GM23248 (cell line): ENCODE data around the gene OR11L1. TPM values are rescaled to one million over a fixed set of nuclear protein-coding genes. Genes with fewer than 3 reads are reported as not detected.

Source experiments
- DNase-seq: peaks from one replicate; pipeline ENCODE4 v3.0.0-alpha.2; 2015
- H2AFZ ChIP-seq: fragments of 200-600 bp; sonication (generic); 2 replicates; pipeline ENCODE4 v1.6.1; 2016; ENCODE audit warnings: antibody characterized with exemption
- H3F3A ChIP-seq: fragments of 200-600 bp; sonication (generic); 2 replicates; pipeline ENCODE4 v1.6.1; 2016; ENCODE audit warnings: mild to moderate bottlenecking, antibody characterized with exemption, mixed run types; ENCODE audit not compliant: insufficient read depth
- H3K27ac ChIP-seq: fragments of 200-600 bp; sonication (generic); 2 replicates; pipeline ENCODE4 v1.5.1; 2016; ENCODE audit warnings: mild to moderate bottlenecking
- H3K27me3 ChIP-seq: fragments of 200-600 bp; sonication (generic); replicated peaks from 2 replicates; pipeline ENCODE4 v1.6.1; 2016; ENCODE audit warnings: mild to moderate bottlenecking; ENCODE audit not compliant: insufficient read depth
- H3K36me3 ChIP-seq: fragments of 200-600 bp; sonication (generic); 2 replicates; pipeline ENCODE4 v1.6.1; 2016; ENCODE audit warnings: low read depth, mild to moderate bottlenecking
- H3K4me1 ChIP-seq: fragments of 200-600 bp; sonication (generic); 2 replicates; pipeline ENCODE4 v1.6.1; 2016; ENCODE audit warnings: mild to moderate bottlenecking; ENCODE audit not compliant: insufficient read depth
- H3K4me2 ChIP-seq: fragments of 200-600 bp; sonication (generic); one replicate; pipeline ENCODE4 v1.6.1; 2016; ENCODE audit warnings: mild to moderate bottlenecking; ENCODE audit not compliant: unreplicated experiment
- H3K4me3 ChIP-seq: fragments of 200-600 bp; sonication (generic); 2 replicates; pipeline ENCODE4 v1.5.1; 2016; ENCODE audit warnings: mild to moderate bottlenecking
- H3K79me2 ChIP-seq: fragments of 200-600 bp; sonication (generic); 2 replicates; pipeline ENCODE4 v1.6.1; 2016; ENCODE audit warnings: mild to moderate bottlenecking; ENCODE audit not compliant: insufficient read depth
- H3K9ac ChIP-seq: fragments of 200-600 bp; sonication (generic); 2 replicates; pipeline ENCODE4 v1.6.1; 2016; ENCODE audit warnings: mild to moderate bottlenecking
- H3K9me2 ChIP-seq: fragments of 200-600 bp; sonication (generic); 2 replicates; pipeline ENCODE4 v1.6.1; 2016; ENCODE audit warnings: mixed run types, mild to moderate bottlenecking, moderate library complexity; ENCODE audit not compliant: insufficient read depth
- H3K9me3 ChIP-seq: fragments of 200-600 bp; sonication (generic); one replicate; pipeline ENCODE4 v1.6.1; 2017; ENCODE audit warnings: low read depth
- H4K20me1 ChIP-seq: fragments of 200-600 bp; sonication (generic); 2 replicates; pipeline ENCODE4 v1.6.0; 2016; ENCODE audit not compliant: insufficient read depth
- EZH2 ChIP-seq: fragments of 200-600 bp; sonication (generic); IDR thresholded peaks from 2 replicates; pipeline ENCODE4 v1.6.1; 2018; ENCODE audit warnings: antibody characterized with exemption, mild to moderate bottlenecking; ENCODE audit not compliant: insufficient read depth, poor library complexity, severe bottlenecking
- EZH2phosphoT487 ChIP-seq: fragments of 200-600 bp; sonication (generic); IDR thresholded peaks from 2 replicates; pipeline ENCODE4 v1.6.1; 2018; ENCODE audit warnings: antibody characterized with exemption, moderate library complexity, mild to moderate bottlenecking, low read depth; ENCODE audit not compliant: insufficient read depth
- WGBS, 2 experiments: methylation state at CpG; one replicate each; pipeline ENCODE4 v1.1.6; 2015 to 2017; ENCODE audit warnings: low lambda C conversion rate in 2 of 2, low coverage in 1 of 2; ENCODE audit errors: missing lambda C conversion rate in 2 of 2; 5-methylcytosine and 5-hydroxymethylcytosine counted together
- in situ Hi-C: fragments of 300-500 bp; cut with MboI; formaldehyde crosslinking; loops from 2 replicates; pipeline ENCODE4 v1.15.0; 2020
- polyA plus RNA-seq: library from polyadenylated mRNA; unstranded; fragments of >200 nt; fragmentation: Nextera tagmentation; extraction: Ambion mirVana; gene quantifications from 2 replicates; pipeline ENCODE4 v1.2.1, GENCODE V29; 2016
- total RNA-seq: library from RNA; depleted of rRNA; stranded (reverse); fragments of >200 nt; shearing (Covaris generic); gene quantifications from 2 replicates; pipeline ENCODE4 v1.2.3, GENCODE V29; 2014

The OR11L1 gene
- total and polyA plus RNA-seq, 2 experiments from 2014 or later = not detected

- H4K20me1 ChIP-seq = no peaks in the 10 kb centered on the region
These were observed 3.5 kb upstream of the OR11L1 start for GRCh38 chr1:247845011-247845692.

DNA sequence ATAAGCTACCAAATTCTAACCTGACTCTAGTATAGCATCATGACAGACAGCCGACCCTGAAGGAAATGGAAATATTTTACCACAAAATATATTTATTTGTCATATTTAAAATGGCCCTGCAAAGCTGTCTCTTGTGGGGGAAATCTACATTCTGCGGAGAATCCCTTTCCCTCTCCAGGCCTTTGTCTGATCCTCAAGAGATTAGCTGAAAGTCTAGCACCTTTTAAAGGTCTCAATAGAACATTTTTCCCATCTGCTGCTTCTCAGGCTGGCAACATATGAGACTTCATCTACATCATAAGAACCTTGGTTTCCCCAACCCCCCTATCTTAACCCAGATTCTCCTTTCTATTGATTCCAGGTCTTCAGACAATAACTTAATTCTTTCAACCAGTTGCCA is 1.7 kb upstream of the OR11L1 start:
- H3K4me2 ChIP-seq = no peak overlapping the region
- in situ Hi-C loops = no loop called here
- 6 to 8% methylated on average over 2 of the region's 2 CpGs for WGBS, 2 experiments

More at GRCh38 chr1:247845011-247845692, 3.5 kb upstream of the OR11L1 start:
- in situ Hi-C loops = no loop called here
- no peak for DNase-seq
- no peak overlapping the region for H3K27ac ChIP-seq
- H3K4me1 ChIP-seq = no peaks in the 10 kb centered on the region
- H3K4me2 ChIP-seq = no peak overlapping the region
- no peak overlapping the region for H3K4me3 ChIP-seq
- WGBS, 2 experiments = 29 to 33% methylated on average over 12 of the region's 12 CpGs
- no peaks in the 10 kb centered on the region for H3K9me2 ChIP-seq
- no peaks in the 10 kb centered on the region for H3K9me3 ChIP-seq
- no peaks in the 10 kb centered on the region for H3K27me3 ChIP-seq
- no peak overlapping the region for H2AFZ ChIP-seq
- TF ChIP-seq EZH2phosphoT487 (no peak), EZH2 (no peak)
- H3K9ac ChIP-seq = no peak overlapping the region
- no peaks in the 10 kb centered on the region for H3F3A ChIP-seq
- no peaks in the 10 kb centered on the region for H3K36me3 ChIP-seq
- H3K79me2 ChIP-seq = no peaks in the 10 kb centered on the region

GRCh38 chr1:247840818-247841217 is 878 bp downstream of the OR11L1 start:
- DNase-seq = no peak
- Histone ChIP-seq H3K9me2 (no peaks in the 10 kb centered on the region), H3K36me3 (no peaks in the 10 kb centered on the region), H3K9me3 (no peaks in the 10 kb centered on the region), H3F3A (no peaks in the 10 kb centered on the region), H3K27me3 (no peaks in the 10 kb centered on the region), H3K9ac (no peak overlapping the region), H3K79me2 (no peaks in the 10 kb centered on the region), H3K27ac (no peak overlapping the region), H2AFZ (no peak overlapping the region), H4K20me1 (no peaks in the 10 kb centered on the region), H3K4me1 (no peaks in the 10 kb centered on the region), H3K4me3 (no peak overlapping the region), H3K4me2 (no peak overlapping the region)
- WGBS, 2 experiments = 8 to 17% methylated on average over 2 of the region's 2 CpGs
- TF ChIP-seq EZH2phosphoT487 (no peak), EZH2 (no peak)
- in situ Hi-C loops = no loop called here

More for the DNA sequence above, 1.7 kb upstream of the OR11L1 start:
- no peak for DNase-seq
- Histone ChIP-seq H4K20me1 (no peaks in the 10 kb centered on the region), H3K27me3 (no peaks in the 10 kb centered on the region), H3K36me3 (no peaks in the 10 kb centered on the region), H2AFZ (no peak overlapping the region), H3K4me3 (no peak overlapping the region), H3K9me3 (no peaks in the 10 kb centered on the region), H3K27ac (no peak overlapping the region), H3K9me2 (no peaks in the 10 kb centered on the region), H3K79me2 (no peaks in the 10 kb centered on the region), H3F3A (no peaks in the 10 kb centered on the region), H3K4me1 (no peaks in the 10 kb centered on the region), H3K9ac (no peak overlapping the region)
- TF ChIP-seq EZH2phosphoT487 (no peak), EZH2 (no peak)

GRCh38 chr1:247833601-247834000 is 8.1 kb downstream of the OR11L1 start:
- Histone ChIP-seq H3K9me3 (no peaks in the 10 kb centered on the region), H3K9me2 (no peaks in the 10 kb centered on the region), H3K4me1 (no peaks in the 10 kb centered on the region), H3K36me3 (no peaks in the 10 kb centered on the region), H3K4me3 (no peak overlapping the region), H3K9ac (no peak overlapping the region), H3K79me2 (no peaks in the 10 kb centered on the region), H2AFZ (no peak overlapping the region), H4K20me1 (no peaks in the 10 kb centered on the region), H3K4me2 (no peak overlapping the region), H3K27me3 (no peaks in the 10 kb centered on the region), H3F3A (no peaks in the 10 kb centered on the region), H3K27ac (no peak overlapping the region)
- in situ Hi-C loops = no loop called here
- no peak for DNase-seq
- no peak for TF ChIP-seq EZH2
- TF ChIP-seq EZH2phosphoT487 = no peak
- 15 to 17% methylated on average over 6 of the region's 6 CpGs for WGBS, 2 experiments
